Measurements from ENCODE around the gene AEBP1.

AEBP1 gene

GRCh38 chr7:44083796-44084195 lies 20.3 kb upstream of the AEBP1 start:
- Histone ChIP-seq H3K4me1 (peaks cover 0 to 80% (median 78%) of the 10 kb centered on the region in 4 donors), H3K27ac (peak overlapping the region; percentile 93 to 98), H3K36me3 (peaks cover 6 to 22% (median 21%) of the 10 kb centered on the region in 3 donors), H3K4me3 (no peak overlapping the region), H3K9me3 (no peaks in the 10 kb centered on the region), H3K27me3 (no peaks in the 10 kb centered on the region)
- TF ChIP-seq, protein P1, sequence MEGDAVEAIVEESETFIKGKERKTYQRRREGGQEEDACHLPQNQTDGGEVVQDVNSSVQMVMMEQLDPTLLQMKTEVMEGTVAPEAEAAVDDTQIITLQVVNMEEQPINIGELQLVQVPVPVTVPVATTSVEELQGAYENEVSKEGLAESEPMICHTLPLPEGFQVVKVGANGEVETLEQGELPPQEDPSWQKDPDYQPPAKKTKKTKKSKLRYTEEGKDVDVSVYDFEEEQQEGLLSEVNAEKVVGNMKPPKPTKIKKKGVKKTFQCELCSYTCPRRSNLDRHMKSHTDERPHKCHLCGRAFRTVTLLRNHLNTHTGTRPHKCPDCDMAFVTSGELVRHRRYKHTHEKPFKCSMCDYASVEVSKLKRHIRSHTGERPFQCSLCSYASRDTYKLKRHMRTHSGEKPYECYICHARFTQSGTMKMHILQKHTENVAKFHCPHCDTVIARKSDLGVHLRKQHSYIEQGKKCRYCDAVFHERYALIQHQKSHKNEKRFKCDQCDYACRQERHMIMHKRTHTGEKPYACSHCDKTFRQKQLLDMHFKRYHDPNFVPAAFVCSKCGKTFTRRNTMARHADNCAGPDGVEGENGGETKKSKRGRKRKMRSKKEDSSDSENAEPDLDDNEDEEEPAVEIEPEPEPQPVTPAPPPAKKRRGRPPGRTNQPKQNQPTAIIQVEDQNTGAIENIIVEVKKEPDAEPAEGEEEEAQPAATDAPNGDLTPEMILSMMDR (IDR thresholded peaks at IDR 0.05): no peak
- DNase-seq: no peak
- intact Hi-C loops (cut with DNase I; ENCODE audit: low total_unique reads): loop anchor here (2.0 kb wide), 1 partner anchor 21 kb away; the partner anchor contains the start of gene AEBP1

DNA sequence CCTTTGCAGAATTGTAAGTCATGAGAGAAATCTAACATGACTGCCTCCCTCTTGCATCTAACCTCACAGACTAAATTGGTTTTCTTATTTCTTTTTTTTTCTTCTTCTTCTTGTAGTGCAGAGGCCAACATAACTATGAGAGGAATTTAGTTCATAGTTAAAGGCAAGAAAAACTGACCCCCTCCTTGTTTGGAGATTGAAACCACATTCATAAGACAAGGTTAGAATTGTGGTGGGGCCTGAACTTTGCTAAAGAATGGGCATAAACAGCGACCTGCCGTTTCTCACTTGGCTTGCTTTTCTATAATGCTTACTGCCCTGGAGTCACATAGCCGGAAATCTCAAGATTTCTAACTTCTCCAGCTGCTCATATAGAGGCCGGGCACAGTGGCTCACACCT lies 19.4 kb upstream of the AEBP1 start:
- no peak overlapping the region for H3K4me3 ChIP-seq
- intact Hi-C loops (cut with DNase I; ENCODE audit: low total_unique reads): no loop called here
- no peaks in the 10 kb centered on the region for H3K9me3 ChIP-seq
- peak overlapping the region; percentile 93 to 98 for H3K27ac ChIP-seq
- TF ChIP-seq, protein P1 (IDR thresholded peaks at IDR 0.05): no peak
- peaks cover 5 to 13% (median 12%) of the 10 kb centered on the region in 3 donors for H3K36me3 ChIP-seq
- H3K27me3 ChIP-seq: no peaks in the 10 kb centered on the region
- no peak for DNase-seq
- peaks cover 0 to 85% (median 80%) of the 10 kb centered on the region in 4 donors for H3K4me1 ChIP-seq

- no peaks in the 10 kb centered on the region for H3K27me3 ChIP-seq
- intact Hi-C loops (cut with DNase I; ENCODE audit: low total_unique reads): no loop called here
- TF ChIP-seq, protein P1 (IDR thresholded peaks at IDR 0.05): no peak
- no peaks in the 10 kb centered on the region for H3K9me3 ChIP-seq
- no peak for DNase-seq
- peak overlapping the region; percentile 93 to 98 for H3K27ac ChIP-seq
- H3K4me3 ChIP-seq: no peak overlapping the region
- H3K36me3 ChIP-seq: peaks cover 0 to 5% (median 4%) of the 10 kb centered on the region in 3 donors
- peaks cover 0 to 91% (median 80%) of the 10 kb centered on the region in 4 donors for H3K4me1 ChIP-seq
Measured at GRCh38 chr7:44085546-44085945, 18.6 kb upstream of the AEBP1 start.

GRCh38 chr7:44086627-44087026 lies 17.5 kb upstream of the AEBP1 start:
- H3K27ac ChIP-seq: peak overlapping the region; percentile 93 to 98
- DNase-seq: no peak
- intact Hi-C loops (cut with DNase I; ENCODE audit: low total_unique reads): no loop called here
- TF ChIP-seq, protein P1 (IDR thresholded peaks at IDR 0.05): no peak
- H3K4me3 ChIP-seq: no peak overlapping the region
- H3K27me3 ChIP-seq: no peaks in the 10 kb centered on the region
- H3K9me3 ChIP-seq: no peaks in the 10 kb centered on the region
- H3K36me3 ChIP-seq: no peaks in the 10 kb centered on the region
- peaks cover 0 to 91% (median 76%) of the 10 kb centered on the region in 4 donors for H3K4me1 ChIP-seq

- intact Hi-C loops (cut with DNase I; ENCODE audit: low total_unique reads): no loop called here
- TF ChIP-seq, protein P1 (IDR thresholded peaks at IDR 0.05): no peak
- Histone ChIP-seq H3K4me1 (peaks cover 0 to 89% (median 78%) of the 10 kb centered on the region in 4 donors), H3K27ac (peak overlapping the region; percentile 93 to 98), H3K4me3 (no peak overlapping the region), H3K27me3 (no peaks in the 10 kb centered on the region), H3K36me3 (no peaks in the 10 kb centered on the region), H3K9me3 (no peaks in the 10 kb centered on the region)
- DNase-seq: peak; percentile 85 to 96
Measured at GRCh38 chr7:44087911-44088838, 16.0 kb upstream of the AEBP1 start.
